GM12878 (cell line): Measurements from ENCODE around the gene CHPF2. TPM values are rescaled to one million over a fixed set of nuclear protein-coding genes. Genes with fewer than 3 reads are reported as not detected.

Source experiments
- ATAC-seq: fragments of 200-7000 bp; cut with Tn5 transposase; 3 replicates; pipeline ENCODE4 v1.9.1; 2020; ENCODE audit warnings: mild to moderate bottlenecking, moderate library complexity
- BruUV-seq: library from RNA; stranded (reverse); fragments of 400-500 nt; replicated peaks from 2 replicates; lab custom pipeline; 2021; lab: Mats Ljungman, UMichigan
- CTCF ChIA-PET: fragments of 300-600 bp; sonication (Branson Sonifier 250); formaldehyde crosslinking; extraction: SDS; loops from one replicate; lab custom pipeline; 2021; ENCODE audit warnings: inconsistent platforms; lab: Yijun Ruan, JAX
- POLR2A ChIA-PET: fragments of 350-600 bp; formaldehyde crosslinking; extraction: SDS; loops from one replicate; lab custom pipeline; 2021; ENCODE audit warnings: inconsistent platforms; lab: Charles Lee
- RAD21 ChIA-PET: fragments of 300-600 bp; sonication (Branson Sonifier 250); formaldehyde crosslinking; loops from one replicate; lab custom pipeline; 2023; ENCODE audit warnings: antibody characterized with exemption; ENCODE audit not compliant: unreplicated experiment; lab: Charles Lee
- SMC1A ChIA-PET: fragments of 300-600 bp; sonication (Branson Sonifier 250); formaldehyde crosslinking; loops from one replicate; lab custom pipeline; 2023; ENCODE audit not compliant: unreplicated experiment, uncharacterized antibody; lab: Charles Lee
- DNase-seq: peaks from one replicate; pipeline ENCODE4 v3.0.0-alpha.2; 2011; ENCODE audit warnings: low read depth, low spot score
- FAIRE-seq: peaks from 3 replicates; lab custom pipeline; 2011; peaks lifted over from hg19 to GRCh38; lab: Jason Lieb, UNC
- H2AFZ ChIP-seq: 2 replicates; pipeline ENCODE4 v1.6.0; 2011; ENCODE audit warnings: low read depth, low read length, control low read depth; ENCODE audit not compliant: control insufficient read depth
- H3K27ac ChIP-seq: 2 replicates; pipeline ENCODE4 v1.5.1; 2011; ENCODE audit warnings: control low read depth; ENCODE audit not compliant: control insufficient read depth, insufficient read depth
- H3K27me3 ChIP-seq, 2 experiments: replicated peaks in 1 of 2; 2 replicates each; pipeline versions ENCODE4 v1.6.0 to v1.6.1; 2011; ENCODE audit warnings: low read length in 1 of 2; ENCODE audit not compliant: control insufficient read depth in 2 of 2, insufficient read depth in 2 of 2
- H3K36me3 ChIP-seq, 2 experiments: 2 replicates each; pipeline ENCODE4 v1.5.1; 2011; ENCODE audit warnings: low read length in 1 of 2; ENCODE audit not compliant: control insufficient read depth in 2 of 2, insufficient read depth in 2 of 2
- H3K4me1 ChIP-seq: 2 replicates; pipeline ENCODE4 v1.6.1; 2011; ENCODE audit warnings: mild to moderate bottlenecking, low read length, moderate library complexity, mixed read lengths; ENCODE audit not compliant: control insufficient read depth, insufficient read depth
- H3K4me2 ChIP-seq: 2 replicates; pipeline ENCODE4 v1.6.0; 2011; ENCODE audit warnings: control low read depth; ENCODE audit not compliant: control insufficient read depth, insufficient read depth
- H3K4me3 ChIP-seq: fragments of 200-600 bp; sonication (generic); 2 replicates; pipeline ENCODE4 v1.5.1; 2016
- H3K79me2 ChIP-seq: 2 replicates; pipeline ENCODE4 v1.6.0; 2011; ENCODE audit warnings: low read length; ENCODE audit not compliant: control insufficient read depth, insufficient read depth
- H3K9ac ChIP-seq: 2 replicates; pipeline ENCODE4 v1.8.0; 2011; ENCODE audit warnings: low read length, control low read depth, mixed read lengths; ENCODE audit not compliant: control insufficient read depth, insufficient read depth
- H3K9me3 ChIP-seq: replicated peaks from 3 replicates; pipeline ENCODE4 v1.5.1; 2011; ENCODE audit warnings: mild to moderate bottlenecking, low read length; ENCODE audit not compliant: control insufficient read depth, insufficient read depth
- H4K20me1 ChIP-seq: 2 replicates; pipeline ENCODE4 v1.6.0; 2011; ENCODE audit not compliant: control insufficient read depth, insufficient read depth
- ATF7 ChIP-seq: fragments of 450-650 bp; IDR thresholded peaks from 2 replicates; pipeline ENCODE4 v1.6.1; 2016; ENCODE audit warnings: low read depth, mild to moderate bottlenecking
- BACH1 ChIP-seq: fragments of 450-650 bp; IDR thresholded peaks from 2 replicates; pipeline ENCODE4 v1.6.1; 2017; ENCODE audit warnings: mild to moderate bottlenecking, borderline replicate concordance
- CHD1 ChIP-seq: IDR thresholded peaks from 2 replicates; pipeline ENCODE4 v1.6.1; 2012; ENCODE audit warnings: low read depth, low read length, improper control_type of control experiment
- CHD2 ChIP-seq: IDR thresholded peaks from 2 replicates; pipeline ENCODE4 v1.6.1; 2011; ENCODE audit warnings: low read depth, low read length, improper control_type of control experiment, borderline replicate concordance
- IRF3 ChIP-seq: fragments of 450-650 bp; IDR thresholded peaks from 2 replicates; pipeline ENCODE4 v1.6.1; 2014; ENCODE audit warnings: mild to moderate bottlenecking
- NBN ChIP-seq: fragments of 450-650 bp; IDR thresholded peaks from 2 replicates; pipeline ENCODE4 v1.6.1; 2016
- NR2F1 ChIP-seq: fragments of 450-650 bp; conservative IDR thresholded peaks from 2 replicates; pipeline ENCODE4 v1.6.1; 2017; ENCODE audit warnings: mild to moderate bottlenecking
- NRF1 ChIP-seq: conservative IDR thresholded peaks from 2 replicates; pipeline ENCODE4 v1.6.1; 2011; ENCODE audit warnings: mild to moderate bottlenecking, low read depth, low read length, improper control_type of control experiment
- SIN3A ChIP-seq: IDR thresholded peaks from 2 replicates; pipeline ENCODE4 v1.6.1; 2012; ENCODE audit warnings: low read depth, low read length, improper control_type of control experiment
- SUZ12 ChIP-seq: fragments of 200-600 bp; sonication (generic); IDR thresholded peaks from one replicate; pipeline ENCODE4 v1.6.1; 2018; ENCODE audit warnings: antibody characterized with exemption, mild to moderate bottlenecking; ENCODE audit not compliant: unreplicated experiment
- YBX1 ChIP-seq: fragments of 450-650 bp; IDR thresholded peaks from 2 replicates; pipeline ENCODE4 v1.6.1; 2016; ENCODE audit warnings: antibody characterized with exemption
- ZNF207 ChIP-seq: fragments of 450-650 bp; IDR thresholded peaks from 2 replicates; pipeline ENCODE4 v1.6.1; 2014; ENCODE audit warnings: antibody characterized with exemption, mild to moderate bottlenecking, borderline replicate concordance
- ZNF274 ChIP-seq: IDR thresholded peaks from one replicate; pipeline ENCODE4 v1.8.0; 2011; ENCODE audit not compliant: insufficient read length, insufficient read depth
- WGBS: methylation state at CpG from one replicate; pipeline ENCODE4 v1.1.6; 2016; ENCODE audit warnings: low lambda C conversion rate; ENCODE audit not compliant: insufficient replicate concordance, insufficient coverage; ENCODE audit errors: missing lambda C conversion rate; 5-methylcytosine and 5-hydroxymethylcytosine counted together
- in situ Hi-C: fragments of 300-500 bp; cut with MboI; formaldehyde crosslinking; loops from 9 replicates; pipeline ENCODE4 v1.14.3; 2018; ENCODE audit warnings: mixed read lengths
- intact Hi-C: fragments of 100-400 bp; cut with micrococcal nuclease; formaldehyde crosslinking; loops from one replicate; pipeline ENCODE4 v1.14.2; 2022; ENCODE audit not compliant: unreplicated experiment
- polyA plus RNA-seq, 11 experiments: library from polyadenylated mRNA; depleted of rRNA in 4 of 11; unstranded in 6 of 11; stranded (reverse) in 5 of 11; fragments of >200 nt; fragmentation: Nextera tagmentation in 4 of 11; fragmentation: Illumina TruSeq in 1 of 11; extraction: Ambion mirVana in 4 of 11; extraction: Trizol in 1 of 11; gene quantifications; 1 replicate in 1 of 11; 2 replicates in 10 of 11; pipeline versions ENCODE4 v1.2.1 to v1.2.3, GENCODE V29; 2011 to 2016; ENCODE audit warnings: inconsistent platforms in 2 of 11, missing spikeins in 2 of 11, low read depth in 1 of 11
- total RNA-seq, 4 experiments: library from RNA; depleted of rRNA in 3 of 4; stranded (reverse); fragments of >200 nt in 3 of 4; fragmentation: Illumina TruSeq in 1 of 4; extraction: Trizol in 1 of 4; gene quantifications; 2 replicates each; pipeline versions ENCODE4 v1.2.1 to v1.2.3, GENCODE V29; 2013 to 2021
- TF ChIP-seq, protein P1 (sequence below): IDR thresholded peaks from 2 replicates; pipeline ENCODE4 v1.6.1; 2012; ENCODE audit warnings: low read length, inconsistent platforms
- TF ChIP-seq, protein P2 (sequence below): IDR thresholded peaks from 2 replicates; pipeline ENCODE4 v1.6.1; 2012; ENCODE audit warnings: improper control_type of control experiment, low read depth, low read length; ENCODE audit not compliant: insufficient replicate concordance
- TF ChIP-seq, protein P3 (sequence below): IDR thresholded peaks from 2 replicates; pipeline ENCODE4 v1.6.1; 2011; ENCODE audit warnings: low read depth, low read length, improper control_type of control experiment, borderline replicate concordance

Gene CHPF2
- total and polyA plus RNA-seq, 10 of the 15 experiments (the other 5 are each of a cell fraction or from before 2014, with no cell fraction given): 0.23 to 33.1 (median 11.5) TPM

DNA sequence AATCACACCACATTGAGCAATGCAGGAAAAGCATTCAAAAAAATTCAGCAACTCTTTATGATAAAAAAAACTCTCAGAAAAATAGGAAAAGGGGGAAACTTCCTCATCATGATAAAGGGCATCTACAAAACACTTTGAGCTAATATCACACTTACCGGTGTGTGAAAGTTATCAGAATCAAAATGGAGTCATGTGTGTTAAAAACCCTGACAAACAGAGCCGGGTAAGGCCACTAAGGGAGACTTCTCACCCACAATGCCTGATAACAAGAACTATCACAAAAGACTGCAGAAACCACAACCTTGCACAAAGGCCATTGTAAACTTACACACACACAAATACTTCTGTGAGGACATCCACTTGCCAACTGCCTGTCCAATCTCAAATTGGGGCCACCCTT, 51.0 kb downstream of the CHPF2 start (continued):
- TF ChIP-seq, protein P1, sequence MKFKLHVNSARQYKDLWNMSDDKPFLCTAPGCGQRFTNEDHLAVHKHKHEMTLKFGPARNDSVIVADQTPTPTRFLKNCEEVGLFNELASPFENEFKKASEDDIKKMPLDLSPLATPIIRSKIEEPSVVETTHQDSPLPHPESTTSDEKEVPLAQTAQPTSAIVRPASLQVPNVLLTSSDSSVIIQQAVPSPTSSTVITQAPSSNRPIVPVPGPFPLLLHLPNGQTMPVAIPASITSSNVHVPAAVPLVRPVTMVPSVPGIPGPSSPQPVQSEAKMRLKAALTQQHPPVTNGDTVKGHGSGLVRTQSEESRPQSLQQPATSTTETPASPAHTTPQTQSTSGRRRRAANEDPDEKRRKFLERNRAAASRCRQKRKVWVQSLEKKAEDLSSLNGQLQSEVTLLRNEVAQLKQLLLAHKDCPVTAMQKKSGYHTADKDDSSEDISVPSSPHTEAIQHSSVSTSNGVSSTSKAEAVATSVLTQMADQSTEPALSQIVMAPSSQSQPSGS: no peak

- intact Hi-C loops (no loop called here), in situ Hi-C loops (no loop called here)
- DNase-seq (no peak), FAIRE-seq (no peak), ATAC-seq (no peak)
- no peak overlapping the region for H3K27ac ChIP-seq
- 0% methylated on average over 2 of the region's 2 CpGs for WGBS
- H2AFZ ChIP-seq: no peak overlapping the region
- H3K4me2 ChIP-seq: no peak overlapping the region
- H3K9me3 ChIP-seq: no peaks in the 10 kb centered on the region; the same call in 2 of the 3 replicates
- no peak overlapping the region for H3K9ac ChIP-seq
- ChIA-PET SMC1A (interaction anchor here (1.0 kb wide), 1 partner anchor 492 kb away, joined by 3 read pairs; no protein-coding TSS in a partner anchor), CTCF (interaction anchor here (1.1 to 1.8 kb wide), 4 partner anchors 18 to 64 kb away, joined by 3 to 7 read pairs (median 4); no protein-coding TSS in a partner anchor), POLR2A (interaction anchor here (0.7 to 0.8 kb wide), 3 partner anchors 17 to 159 kb away, joined by 3 to 6 read pairs (median 4); no protein-coding TSS in a partner anchor), RAD21 (interaction anchor here (1.0 kb wide), 1 partner anchor 29 kb away, joined by 3 read pairs; no protein-coding TSS in a partner anchor)
- no peaks in the 10 kb centered on the region for H3K4me1 ChIP-seq
- H3K4me3 ChIP-seq: no peak overlapping the region
- no peaks in the 10 kb centered on the region for H3K79me2 ChIP-seq
- H3K36me3 ChIP-seq: no peaks in the 10 kb centered on the region
- peaks cover 0 to 4% of the 10 kb centered on the region in 2 experiments; a peak in 2 of 4 replicates for H3K27me3 ChIP-seq
- no peaks in the 10 kb centered on the region for H4K20me1 ChIP-seq
- BruUV-seq: no TSS peak
- TF ChIP-seq NRF1: no peak
- TF ChIP-seq BACH1: no peak
- TF ChIP-seq NBN: no peak
- TF ChIP-seq CHD1: no peak
- no peak for TF ChIP-seq SUZ12
- TF ChIP-seq, protein P2, sequence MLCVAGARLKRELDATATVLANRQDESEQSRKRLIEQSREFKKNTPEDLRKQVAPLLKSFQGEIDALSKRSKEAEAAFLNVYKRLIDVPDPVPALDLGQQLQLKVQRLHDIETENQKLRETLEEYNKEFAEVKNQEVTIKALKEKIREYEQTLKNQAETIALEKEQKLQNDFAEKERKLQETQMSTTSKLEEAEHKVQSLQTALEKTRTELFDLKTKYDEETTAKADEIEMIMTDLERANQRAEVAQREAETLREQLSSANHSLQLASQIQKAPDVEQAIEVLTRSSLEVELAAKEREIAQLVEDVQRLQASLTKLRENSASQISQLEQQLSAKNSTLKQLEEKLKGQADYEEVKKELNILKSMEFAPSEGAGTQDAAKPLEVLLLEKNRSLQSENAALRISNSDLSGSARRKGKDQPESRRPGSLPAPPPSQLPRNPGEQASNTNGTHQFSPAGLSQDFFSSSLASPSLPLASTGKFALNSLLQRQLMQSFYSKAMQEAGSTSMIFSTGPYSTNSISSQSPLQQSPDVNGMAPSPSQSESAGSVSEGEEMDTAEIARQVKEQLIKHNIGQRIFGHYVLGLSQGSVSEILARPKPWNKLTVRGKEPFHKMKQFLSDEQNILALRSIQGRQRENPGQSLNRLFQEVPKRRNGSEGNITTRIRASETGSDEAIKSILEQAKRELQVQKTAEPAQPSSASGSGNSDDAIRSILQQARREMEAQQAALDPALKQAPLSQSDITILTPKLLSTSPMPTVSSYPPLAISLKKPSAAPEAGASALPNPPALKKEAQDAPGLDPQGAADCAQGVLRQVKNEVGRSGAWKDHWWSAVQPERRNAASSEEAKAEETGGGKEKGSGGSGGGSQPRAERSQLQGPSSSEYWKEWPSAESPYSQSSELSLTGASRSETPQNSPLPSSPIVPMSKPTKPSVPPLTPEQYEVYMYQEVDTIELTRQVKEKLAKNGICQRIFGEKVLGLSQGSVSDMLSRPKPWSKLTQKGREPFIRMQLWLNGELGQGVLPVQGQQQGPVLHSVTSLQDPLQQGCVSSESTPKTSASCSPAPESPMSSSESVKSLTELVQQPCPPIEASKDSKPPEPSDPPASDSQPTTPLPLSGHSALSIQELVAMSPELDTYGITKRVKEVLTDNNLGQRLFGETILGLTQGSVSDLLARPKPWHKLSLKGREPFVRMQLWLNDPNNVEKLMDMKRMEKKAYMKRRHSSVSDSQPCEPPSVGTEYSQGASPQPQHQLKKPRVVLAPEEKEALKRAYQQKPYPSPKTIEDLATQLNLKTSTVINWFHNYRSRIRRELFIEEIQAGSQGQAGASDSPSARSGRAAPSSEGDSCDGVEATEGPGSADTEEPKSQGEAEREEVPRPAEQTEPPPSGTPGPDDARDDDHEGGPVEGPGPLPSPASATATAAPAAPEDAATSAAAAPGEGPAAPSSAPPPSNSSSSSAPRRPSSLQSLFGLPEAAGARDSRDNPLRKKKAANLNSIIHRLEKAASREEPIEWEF: no peak
- no peak for TF ChIP-seq ATF7
- TF ChIP-seq NR2F1: no peak
- no peak for TF ChIP-seq SIN3A
- TF ChIP-seq ZNF207: no peak
- TF ChIP-seq IRF3: no peak
- TF ChIP-seq, protein P3, sequence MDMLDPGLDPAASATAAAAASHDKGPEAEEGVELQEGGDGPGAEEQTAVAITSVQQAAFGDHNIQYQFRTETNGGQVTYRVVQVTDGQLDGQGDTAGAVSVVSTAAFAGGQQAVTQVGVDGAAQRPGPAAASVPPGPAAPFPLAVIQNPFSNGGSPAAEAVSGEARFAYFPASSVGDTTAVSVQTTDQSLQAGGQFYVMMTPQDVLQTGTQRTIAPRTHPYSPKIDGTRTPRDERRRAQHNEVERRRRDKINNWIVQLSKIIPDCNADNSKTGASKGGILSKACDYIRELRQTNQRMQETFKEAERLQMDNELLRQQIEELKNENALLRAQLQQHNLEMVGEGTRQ: no peak
- no peak for TF ChIP-seq CHD2
- TF ChIP-seq YBX1: no peak
- TF ChIP-seq ZNF274: no peak
These were observed 53.9 kb downstream of the CHPF2 start for GRCh38 chr7:151286148-151286547.
